AG09319 (cell line): ENCODE data around the gene GALNT1.

Experiments used
- DNase-seq: peaks from one replicate; pipeline ENCODE4 v3.0.0-alpha.2; 2010; ENCODE audit warnings: low read depth; ENCODE audit errors: extremely low read depth
- CTCF ChIP-seq: IDR thresholded peaks from 2 replicates; pipeline ENCODE4 v1.5.1; 2011; ENCODE audit warnings: low read depth, mild to moderate bottlenecking, inconsistent platforms, low read length, moderate library complexity

GALNT1 gene

GRCh38 chr18:35728676-35729075 is 147.1 kb downstream of the GALNT1 start:
- no peak for DNase-seq
- no peak for TF ChIP-seq CTCF

GRCh38 chr18:35729991-35730668 is 148.6 kb downstream of the GALNT1 start:
- TF ChIP-seq CTCF = no peak
- no peak for DNase-seq

GRCh38 chr18:35730691-35731370 is 149.3 kb downstream of the GALNT1 start:
- no peak for TF ChIP-seq CTCF

GRCh38 chr18:35731701-35732100 is 150.2 kb downstream of the GALNT1 start:
- no peak for TF ChIP-seq CTCF
- no peak for DNase-seq

More at GRCh38 chr18:35730691-35731370, 149.3 kb downstream of the GALNT1 start:
- DNase-seq = no peak

GRCh38 chr18:35732162-35732561 is 150.6 kb downstream of the GALNT1 start:
- no peak for DNase-seq
- TF ChIP-seq CTCF = no peak

- no peak for TF ChIP-seq CTCF
- DNase-seq = peak; percentile 60
These were observed 151.1 kb downstream of the GALNT1 start for GRCh38 chr18:35732636-35733035.

GRCh38 chr18:35733408-35733807 is 151.9 kb downstream of the GALNT1 start:
- no peak for DNase-seq
- no peak for TF ChIP-seq CTCF
